HEK293T (cell line): ENCODE results near the gene CYP46A1.

Experiments used
- ELF4 ChIP-seq: fragments of 450-650 bp; IDR thresholded peaks from 2 replicates; pipeline ENCODE4 v1.6.1; 2017; ENCODE audit warnings: antibody characterized with exemption
- FOXA1 ChIP-seq: fragments of 450-650 bp; IDR thresholded peaks from 2 replicates; pipeline ENCODE4 v1.6.1; 2016; ENCODE audit warnings: mild to moderate bottlenecking
- FOXK2 ChIP-seq: fragments of 450-650 bp; IDR thresholded peaks from 2 replicates; pipeline ENCODE4 v1.6.1; 2016; ENCODE audit warnings: mild to moderate bottlenecking
- NFRKB ChIP-seq: fragments of 450-650 bp; IDR thresholded peaks from 2 replicates; pipeline ENCODE4 v1.6.1; 2016; ENCODE audit warnings: mild to moderate bottlenecking, moderate library complexity
- PKNOX1 ChIP-seq: fragments of 450-650 bp; IDR thresholded peaks from 2 replicates; pipeline ENCODE4 v1.6.1; 2016
- SP1 ChIP-seq: fragments of 450-650 bp; IDR thresholded peaks from 2 replicates; pipeline ENCODE4 v1.6.1; 2017
- ZNF384 ChIP-seq: fragments of 450-650 bp; IDR thresholded peaks from 2 replicates; pipeline ENCODE4 v1.6.1; 2016

GRCh38 chr14:99648027-99648784 lies 35.9 kb upstream of the CYP46A1 start:
- TF ChIP-seq PKNOX1: no peak
- TF ChIP-seq FOXA1: no peak
- TF ChIP-seq FOXK2: no peak
- TF ChIP-seq NFRKB: no peak
- no peak for TF ChIP-seq ZNF384
- no peak for TF ChIP-seq ELF4
- no peak for TF ChIP-seq SP1
